Measurements from ENCODE around the gene TACO1.

TACO1 gene

DNA sequence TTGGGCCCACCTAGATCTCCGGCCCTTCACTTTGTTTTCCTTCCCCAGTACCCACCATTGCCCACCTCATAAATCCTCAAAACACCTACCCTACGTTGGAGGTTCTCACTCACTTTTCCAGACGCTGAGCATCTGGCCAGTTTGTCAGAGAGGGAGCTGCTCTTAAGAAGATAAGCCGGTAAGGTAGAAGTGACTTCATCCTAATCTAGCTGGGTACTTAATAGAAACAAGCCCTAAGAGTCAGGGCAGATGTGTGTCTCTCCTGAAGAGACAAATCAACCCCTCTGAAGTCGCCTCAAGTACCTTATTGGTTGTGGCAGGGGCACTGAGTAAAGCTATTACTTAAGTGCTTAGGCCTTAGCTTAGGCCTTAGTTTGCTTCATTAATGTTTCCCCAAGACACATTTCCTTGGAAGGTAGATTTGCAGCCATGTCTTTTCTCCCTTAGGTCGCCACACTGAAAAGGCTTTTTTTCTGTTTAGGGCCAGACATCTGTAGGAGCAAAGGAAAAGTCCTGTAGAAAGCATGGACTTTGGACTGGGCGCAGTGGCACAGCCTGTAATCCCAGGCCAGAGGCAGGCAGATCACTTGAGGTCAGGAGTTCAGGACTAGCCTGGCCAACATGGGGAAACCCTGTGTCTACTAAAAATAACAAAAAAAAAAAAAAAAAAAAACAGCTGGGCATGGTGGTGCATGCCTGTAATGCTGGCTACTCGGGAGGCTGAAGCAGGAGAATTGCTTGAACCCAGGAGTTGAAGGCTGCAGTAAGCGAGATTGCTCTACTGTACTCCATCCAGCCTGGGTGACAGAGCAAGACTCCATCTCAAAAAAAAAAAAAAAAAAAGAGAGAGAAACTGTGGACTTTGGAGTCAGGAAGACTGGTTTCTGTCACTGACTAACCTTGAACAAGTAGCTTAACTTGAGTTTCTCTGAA, 1.0 kb downstream of the TACO1 start:
- peak; percentile 18 for DNase-seq (ENCODE audit: low spot score)

DNA sequence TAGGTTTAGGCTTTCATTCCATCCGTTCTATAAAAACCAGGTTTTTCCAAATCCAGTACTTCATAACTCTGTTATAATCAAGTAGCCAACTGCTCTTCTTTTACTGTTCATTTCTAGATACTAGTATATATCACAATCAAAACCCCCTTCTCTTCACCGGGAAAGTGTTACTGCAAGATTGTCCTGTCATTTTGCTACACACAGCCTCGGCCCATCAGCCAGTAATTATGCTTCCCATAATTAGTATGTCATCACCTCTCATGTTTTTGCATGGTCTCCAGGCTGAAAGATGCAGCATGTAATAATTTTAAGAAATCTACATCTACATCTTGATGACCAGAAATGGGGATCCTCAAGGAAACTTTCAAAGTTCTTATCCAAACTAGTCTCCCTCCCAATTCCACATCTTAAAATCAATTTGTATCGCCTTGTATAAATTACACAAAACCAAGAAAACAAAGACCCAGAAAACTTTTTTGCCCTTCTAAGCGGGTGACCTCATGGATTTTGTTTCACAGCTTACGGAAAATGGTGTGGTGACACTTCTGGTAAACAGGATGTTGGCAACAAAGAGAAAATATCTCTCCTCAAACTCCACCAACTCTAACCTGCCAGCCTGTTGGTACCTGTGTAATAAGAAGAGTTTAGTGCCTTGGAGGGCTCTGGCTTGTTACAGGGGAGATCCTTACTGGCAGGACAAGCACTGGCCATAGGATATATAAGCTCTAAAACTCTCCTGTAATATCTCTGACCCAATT, 9.3 kb downstream of the TACO1 start:
- no peak for DNase-seq (ENCODE audit: low spot score)

DNA sequence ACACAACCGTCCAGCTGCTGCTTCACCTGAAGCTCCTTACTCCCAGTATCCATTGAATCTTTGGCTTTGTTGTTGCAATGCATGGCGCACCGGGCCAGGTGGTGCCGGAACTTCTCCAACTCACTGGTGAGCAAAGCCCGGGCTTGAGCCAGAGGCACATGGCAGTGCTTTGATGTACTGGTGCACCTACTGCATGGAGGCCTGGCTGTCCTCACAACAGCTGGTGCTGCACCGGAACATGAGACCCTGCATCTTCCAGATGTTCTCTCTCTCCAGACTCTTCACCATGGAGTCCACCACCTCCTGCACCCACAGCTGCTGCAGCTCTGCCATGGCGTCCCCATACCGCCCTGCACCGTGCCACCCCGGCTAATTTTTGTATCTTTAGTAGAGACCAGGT, 10.2 kb downstream of the TACO1 start:
- DNase-seq (ENCODE audit: low spot score) = no peak

DNA sequence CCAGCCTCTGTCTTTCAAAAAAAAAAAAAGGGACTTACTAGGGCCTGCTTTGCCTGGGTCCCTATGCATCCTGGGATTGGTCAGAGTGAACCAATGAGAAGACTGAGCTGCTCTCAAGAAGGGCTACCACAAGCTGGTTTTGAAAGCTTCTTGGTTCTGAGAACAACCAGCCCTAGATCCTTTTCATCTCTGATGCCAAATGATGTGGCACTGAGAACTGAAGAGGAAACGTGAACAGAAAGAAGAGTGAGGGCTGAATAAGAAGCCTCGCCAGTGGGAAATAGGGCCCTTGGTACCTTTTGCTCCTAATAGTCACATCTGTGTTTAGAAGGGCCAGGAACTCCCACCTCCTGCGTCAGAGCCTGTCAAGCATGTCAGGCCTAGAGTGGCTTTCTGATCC, 10.7 kb downstream of the TACO1 start:
- no peak for DNase-seq (ENCODE audit: low spot score)

DNA sequence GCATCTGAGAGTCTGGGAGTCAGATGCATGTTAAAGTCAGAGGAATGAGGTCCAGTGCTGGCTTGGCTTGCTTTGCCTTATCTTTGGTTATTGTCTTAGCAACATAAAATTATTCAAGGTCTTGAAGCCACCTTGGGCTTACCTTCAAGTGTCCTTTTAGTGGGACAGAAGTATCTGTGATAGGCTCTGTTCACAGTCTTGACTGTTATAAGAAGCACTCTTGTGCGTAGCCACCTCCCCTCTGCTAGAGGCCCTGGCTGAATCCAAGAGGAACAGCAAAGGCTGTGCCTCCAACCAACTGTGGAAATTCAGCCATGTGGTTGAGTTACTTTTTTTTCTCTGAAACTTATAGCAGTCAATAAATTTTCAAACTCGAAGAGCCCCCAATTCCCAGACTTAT, 13.0 kb downstream of the TACO1 start:
- DNase-seq (ENCODE audit: low spot score) = no peak

DNA sequence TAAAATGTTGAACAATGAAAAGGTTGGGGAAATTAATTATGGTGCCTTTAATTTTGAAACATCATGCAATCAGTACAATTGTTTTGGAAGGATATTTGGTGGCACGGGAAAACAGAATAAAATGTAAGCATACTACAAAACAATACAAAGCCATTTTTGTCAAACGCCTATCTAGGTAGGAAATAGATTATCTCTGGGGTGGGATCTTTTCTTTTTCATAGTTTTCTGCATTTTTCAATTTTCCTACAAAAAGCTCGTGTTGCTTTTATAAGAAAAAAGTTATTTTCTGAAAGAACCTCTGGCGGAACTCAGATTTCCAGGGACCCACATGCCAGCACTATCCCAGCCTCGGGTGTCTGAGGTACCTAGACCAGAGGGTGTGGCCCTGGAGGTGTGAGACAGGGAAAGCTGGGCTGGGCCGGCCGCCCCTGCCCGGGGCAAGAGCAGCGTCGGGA, 20.6 kb downstream of the TACO1 start:
- peak; percentile 19 for DNase-seq (ENCODE audit: low spot score)

DNA sequence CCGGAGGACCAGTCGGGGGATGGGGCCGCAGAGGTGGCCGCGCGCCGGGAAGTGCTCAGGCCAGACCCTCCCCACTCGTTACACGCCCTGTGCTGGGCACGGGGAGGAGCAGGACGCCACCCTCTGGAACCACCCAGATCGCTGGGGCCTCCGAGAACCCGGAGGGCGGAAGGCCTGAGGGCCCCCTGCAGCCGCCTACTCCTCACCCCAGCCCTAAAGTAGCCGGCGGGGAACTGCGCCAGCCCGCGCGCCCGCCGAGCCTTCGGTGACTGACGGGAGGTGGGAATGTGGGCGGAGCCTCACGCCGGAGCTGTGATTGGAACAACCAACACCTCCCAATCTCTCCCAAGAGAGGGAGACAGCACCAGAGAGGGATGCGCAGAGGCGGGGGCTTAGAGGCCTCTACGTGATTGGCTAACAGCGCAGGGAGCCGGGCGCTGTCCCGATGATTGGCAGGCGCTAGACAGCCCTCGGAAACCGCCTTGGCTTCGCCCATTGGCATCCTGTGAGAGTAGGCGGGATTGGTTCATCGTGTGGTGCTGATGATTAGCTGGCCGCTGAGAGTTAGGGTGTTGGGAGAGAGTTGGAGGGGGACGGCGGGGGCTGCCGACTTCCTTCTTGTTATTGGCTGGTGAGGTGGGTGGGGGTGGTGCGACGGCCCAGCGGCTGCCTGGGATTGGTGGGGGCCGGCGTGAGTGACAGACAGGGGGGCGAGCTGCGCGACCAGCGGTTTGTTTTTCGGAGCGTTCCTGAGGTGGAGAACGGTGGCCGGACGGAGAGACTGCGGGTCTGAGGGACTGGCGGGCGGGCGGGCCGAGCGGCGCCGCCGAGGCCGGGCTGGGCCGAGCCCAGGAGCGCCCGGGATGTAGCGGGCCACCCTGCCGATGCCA, 21.2 kb downstream of the TACO1 start, which contains the start of gene MAP3K3:
Gene MAP3K3, plus strand, starts transcription at position 734 of the 890 bp plus-strand sequence. CDS start 343 bp downstream, outside the sequence.
- peak; percentile 100 for DNase-seq (ENCODE audit: low spot score)

DNA sequence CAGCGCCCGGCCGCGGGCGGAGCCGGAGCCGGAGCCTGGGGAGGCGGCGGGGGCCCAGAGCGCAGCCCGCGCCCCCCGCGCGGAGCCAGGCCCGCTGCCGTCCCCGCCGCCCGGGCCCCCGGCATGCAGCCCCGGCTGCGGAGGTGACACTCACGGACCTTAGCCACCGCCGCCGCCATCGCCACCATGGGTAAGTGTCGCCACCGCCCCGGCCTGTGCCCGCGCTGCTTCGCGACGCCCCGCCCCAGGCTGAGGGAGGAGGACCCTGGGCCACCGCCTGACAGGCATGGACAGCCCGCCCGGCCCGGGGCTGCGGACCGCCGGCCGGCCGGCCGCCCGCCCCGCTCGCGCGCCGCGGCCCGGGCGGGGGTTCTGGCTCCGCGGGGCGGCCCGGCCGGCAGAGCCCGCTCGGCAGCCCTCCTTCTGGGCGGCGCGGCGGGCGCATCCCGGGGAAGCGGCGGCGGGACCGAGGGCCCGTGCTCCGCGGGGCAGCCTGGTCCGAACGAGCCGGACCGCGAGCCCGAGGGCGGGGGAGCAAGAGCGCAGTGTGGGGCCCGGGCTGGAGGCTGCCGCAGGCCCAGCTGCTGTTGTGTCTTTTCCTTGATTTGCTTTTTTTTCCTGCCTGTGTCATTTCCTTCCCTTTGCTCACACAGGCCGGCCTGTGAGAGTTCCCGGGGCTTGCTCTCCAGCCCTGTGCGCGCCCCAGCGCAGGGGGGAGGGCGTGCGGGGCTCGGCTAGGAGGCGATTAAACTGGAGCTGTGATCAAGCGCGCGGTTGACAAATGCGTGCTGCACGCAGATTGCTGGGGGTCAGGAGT, 22.1 kb downstream of the TACO1 start:
- DNase-seq (ENCODE audit: low spot score) = peak; percentile 73

DNA sequence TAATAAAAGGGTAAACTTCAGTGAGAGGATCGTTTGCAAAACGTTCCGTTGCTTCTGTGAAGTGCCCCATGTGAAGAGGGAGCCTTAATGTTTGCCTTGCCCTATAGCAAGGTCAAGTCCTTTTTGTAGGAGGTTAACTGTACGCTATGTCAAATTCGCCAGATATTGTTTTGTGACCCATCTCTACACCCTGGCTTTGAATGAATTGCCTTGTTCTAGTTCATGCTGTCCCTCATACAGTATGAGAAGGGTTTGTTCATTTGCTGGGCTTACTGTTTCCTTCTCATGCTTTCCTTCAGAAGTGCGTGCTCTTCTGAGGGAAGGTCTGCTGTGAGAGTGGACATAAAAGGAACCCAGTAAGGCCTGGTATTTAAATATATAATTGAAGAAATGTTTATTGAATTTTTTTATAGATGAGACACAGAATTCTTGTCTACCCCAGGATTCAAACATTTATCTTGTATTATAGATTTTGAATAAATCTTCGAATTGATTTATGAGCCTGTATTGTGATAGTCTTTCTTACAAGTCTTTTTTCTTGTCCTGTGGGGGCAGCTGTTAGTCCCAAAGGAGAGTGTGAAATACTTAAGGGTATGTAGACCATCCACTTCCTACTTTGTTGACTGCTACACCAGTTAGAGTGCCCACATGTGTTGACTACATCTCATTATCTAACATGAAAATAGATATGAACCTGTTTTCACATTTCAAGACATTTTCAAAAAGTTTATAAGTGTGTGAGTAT, 23.3 kb downstream of the TACO1 start:
- DNase-seq (ENCODE audit: low spot score) = peak; percentile 39

DNA sequence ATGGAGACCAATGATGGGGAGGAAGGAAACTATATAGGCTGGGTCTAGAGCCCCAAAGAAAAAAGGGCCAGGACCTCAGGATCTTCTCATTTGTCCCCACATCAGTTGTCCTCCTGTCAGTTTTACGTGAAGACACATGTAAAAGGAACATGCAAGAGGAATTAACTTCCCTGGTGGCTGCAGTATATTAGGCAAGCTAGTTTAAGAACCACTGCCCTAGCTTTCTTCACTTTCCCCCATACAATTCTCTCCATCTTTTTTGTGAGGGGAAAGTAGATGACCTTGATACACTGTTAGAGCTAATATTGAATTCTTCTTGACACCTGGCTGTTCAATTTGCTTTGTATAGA, 23.8 kb downstream of the TACO1 start:
- DNase-seq (ENCODE audit: low spot score) = peak; percentile 25

DNA sequence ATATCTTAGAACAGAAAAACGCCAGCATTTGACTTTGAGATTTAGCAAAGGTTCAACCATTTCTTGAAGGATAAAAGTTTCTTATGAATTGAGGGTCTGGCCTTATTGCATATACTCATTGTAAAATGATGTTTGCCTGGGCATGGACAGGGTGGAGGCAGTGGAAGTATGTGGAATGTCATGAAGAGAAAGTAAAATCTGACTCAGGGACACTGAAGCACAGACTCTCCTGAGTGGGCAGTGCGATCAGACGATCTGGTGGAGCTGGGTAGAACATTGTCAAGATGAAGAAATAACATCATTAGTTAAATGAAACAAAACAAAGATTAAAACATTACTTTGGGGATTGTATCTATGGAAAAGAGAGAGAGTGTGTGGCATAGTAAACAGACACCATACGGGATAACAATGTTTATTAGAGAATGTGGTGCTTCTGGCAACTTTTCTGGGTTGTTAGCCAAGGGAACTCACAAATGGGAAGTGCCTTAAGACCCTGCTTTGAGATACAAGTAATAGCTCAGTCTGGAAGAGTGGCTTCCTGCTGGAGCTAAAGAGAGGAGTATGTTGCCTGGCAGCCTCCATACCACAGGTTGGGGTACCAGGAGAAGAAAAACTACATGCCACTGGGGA, 26.0 kb downstream of the TACO1 start:
- no peak for DNase-seq (ENCODE audit: low spot score)

DNA sequence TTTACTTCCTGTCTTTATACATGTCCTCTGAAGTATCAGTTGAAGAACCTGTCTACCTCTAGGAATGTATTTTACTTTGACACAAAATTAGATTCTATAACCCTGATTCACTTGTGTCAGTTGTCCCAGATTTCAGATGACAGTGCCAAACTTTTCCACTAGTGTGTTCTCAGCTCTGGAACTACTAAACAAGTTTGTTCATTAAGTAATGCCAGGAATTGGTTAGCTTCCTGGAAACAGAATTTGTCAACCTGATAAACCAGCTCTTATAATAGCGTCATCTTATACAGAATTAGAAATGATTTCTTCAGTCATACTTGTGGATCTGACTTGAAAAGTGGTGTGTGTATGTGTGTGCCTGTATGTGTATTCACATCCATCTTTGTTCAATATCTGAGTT, 28.9 kb downstream of the TACO1 start:
- no peak for DNase-seq (ENCODE audit: low spot score)

DNA sequence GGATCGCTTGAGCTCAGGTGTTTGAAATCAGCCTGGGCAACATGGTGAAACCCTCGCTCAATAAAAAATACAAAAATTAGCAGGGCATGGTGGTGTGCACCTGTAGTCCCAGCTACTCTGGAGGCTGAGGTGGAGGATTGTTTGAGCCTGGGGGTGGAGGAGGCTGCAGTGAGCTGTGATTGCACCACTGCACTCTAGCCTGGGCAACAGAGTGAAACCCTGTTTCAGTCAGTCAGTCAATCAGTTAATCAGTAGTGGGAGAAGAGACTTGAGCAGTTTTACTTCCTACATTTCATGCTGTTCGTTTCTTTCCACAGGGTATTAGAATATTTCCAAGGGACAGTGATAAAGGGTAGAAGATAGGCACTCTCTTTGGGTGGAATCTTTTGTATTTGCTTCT, 30.4 kb downstream of the TACO1 start:
- DNase-seq (ENCODE audit: low spot score) = no peak

DNA sequence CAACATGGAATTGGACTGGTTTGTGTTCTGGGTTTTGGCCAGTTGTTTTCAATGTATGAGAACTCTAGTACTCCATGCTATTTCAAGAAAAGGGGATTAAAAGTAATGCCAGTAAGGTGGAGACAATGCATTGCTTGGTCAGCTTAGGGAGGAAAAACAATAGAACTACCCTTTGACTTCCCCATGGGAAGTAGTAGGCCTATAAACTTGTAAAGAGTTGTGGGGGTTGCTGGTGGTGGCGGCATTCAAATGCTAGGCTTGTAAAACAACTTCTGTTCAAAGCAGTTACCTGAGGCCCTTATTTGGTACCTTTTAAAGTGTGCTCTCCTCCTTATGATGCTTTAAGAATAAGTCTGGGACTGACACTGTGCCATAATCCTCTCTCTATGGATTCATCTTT, 30.9 kb downstream of the TACO1 start:
- no peak for DNase-seq (ENCODE audit: low spot score)

DNA sequence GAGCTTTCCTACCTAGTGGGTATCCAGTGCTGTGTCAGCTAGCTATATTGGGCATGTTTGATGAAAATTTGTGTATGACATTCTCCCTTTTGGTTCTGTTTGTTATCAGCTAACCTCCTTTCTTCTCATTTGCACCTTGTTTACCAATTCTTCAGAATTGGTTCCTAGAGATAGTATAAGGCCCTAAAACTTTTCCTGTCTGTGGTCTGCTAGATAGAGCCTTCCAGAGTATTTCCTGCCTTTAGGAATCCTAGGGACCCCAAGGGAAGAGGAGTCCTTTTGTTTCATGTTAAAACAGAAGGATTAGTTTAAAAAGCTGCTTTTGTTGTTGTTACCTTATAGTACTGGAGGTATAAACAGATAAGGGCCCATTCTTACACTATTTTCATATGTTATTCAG, 33.0 kb downstream of the TACO1 start:
- DNase-seq (ENCODE audit: low spot score) = no peak

DNA sequence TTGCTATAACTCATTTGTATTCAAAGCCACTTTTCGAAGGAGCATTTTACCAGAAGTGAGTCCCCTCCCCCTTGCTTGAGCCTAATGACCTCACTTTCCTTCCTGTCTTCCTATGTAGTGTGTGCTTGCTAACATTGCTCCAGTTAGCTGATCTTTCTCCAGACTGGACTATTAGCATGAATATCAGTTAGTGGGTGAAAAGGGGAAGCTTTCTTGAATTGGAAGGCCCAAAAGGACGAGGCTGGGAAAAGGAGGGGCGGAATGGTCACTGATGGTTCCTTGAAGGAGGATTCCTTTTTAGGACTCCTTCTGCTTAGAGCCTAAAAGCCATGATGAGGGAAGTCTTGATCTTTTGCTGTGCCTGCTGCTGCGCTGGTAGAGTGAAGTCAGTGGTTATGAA, 33.5 kb downstream of the TACO1 start:
- DNase-seq (ENCODE audit: low spot score) = no peak

DNA sequence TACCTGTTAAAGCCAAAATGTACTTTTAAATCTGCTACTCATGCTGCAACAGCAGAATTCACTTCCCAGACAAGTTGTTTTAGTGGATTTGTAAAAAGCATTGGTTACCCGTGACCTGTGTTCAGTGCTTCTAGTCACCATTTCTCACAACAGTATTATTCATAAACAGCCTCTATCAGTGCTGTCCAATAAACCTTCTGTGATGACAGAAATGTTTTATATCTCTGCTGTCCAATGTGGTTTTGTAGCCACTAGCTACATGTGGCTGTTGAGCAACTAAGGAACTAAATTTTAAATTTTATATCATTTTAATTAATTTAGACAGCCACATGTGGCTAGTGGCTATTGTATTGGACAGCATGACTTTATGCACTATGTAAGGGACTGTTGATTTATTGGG, 34.1 kb downstream of the TACO1 start:
- no peak for DNase-seq (ENCODE audit: low spot score)

DNA sequence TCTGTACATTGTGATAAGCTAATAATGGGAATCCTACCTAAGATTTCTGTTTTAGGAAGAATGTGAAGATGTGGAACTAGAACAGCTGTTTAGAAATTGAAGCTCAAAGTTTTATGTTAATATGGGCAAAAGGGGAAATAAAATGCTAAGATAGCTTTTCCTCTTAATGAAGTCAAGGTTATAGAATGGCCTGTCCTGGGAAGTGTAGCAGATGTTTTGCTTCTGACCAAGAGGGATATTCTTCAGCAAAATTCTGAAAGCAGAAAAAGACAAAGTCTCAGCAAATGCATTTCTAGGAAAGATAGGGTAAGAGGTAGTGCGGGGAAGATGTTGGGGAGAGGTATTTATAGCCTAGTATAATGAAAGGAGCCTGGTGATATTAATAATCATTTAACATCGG, 34.6 kb downstream of the TACO1 start:
- DNase-seq (ENCODE audit: low spot score) = no peak

DNA sequence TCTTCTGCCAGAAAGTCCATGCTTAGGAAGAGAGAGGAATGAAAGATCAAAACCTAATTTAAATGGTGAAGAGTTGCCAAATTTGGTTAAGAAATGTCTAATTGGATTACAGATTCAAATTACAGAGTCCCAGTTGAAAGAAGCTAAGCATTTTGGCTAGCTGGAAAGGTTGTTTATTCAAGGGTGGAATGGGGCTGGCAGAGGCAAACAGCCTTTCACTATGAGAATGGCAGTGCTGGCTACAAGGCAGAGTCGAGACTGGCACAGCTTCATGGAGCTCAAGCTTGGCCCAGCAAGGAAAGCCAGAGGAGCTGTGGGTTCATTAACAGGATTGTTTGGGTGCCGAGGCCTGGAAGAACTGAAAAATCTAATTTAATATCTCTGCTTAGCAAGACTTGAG, 35.1 kb downstream of the TACO1 start:
- DNase-seq (ENCODE audit: low spot score) = no peak

DNA sequence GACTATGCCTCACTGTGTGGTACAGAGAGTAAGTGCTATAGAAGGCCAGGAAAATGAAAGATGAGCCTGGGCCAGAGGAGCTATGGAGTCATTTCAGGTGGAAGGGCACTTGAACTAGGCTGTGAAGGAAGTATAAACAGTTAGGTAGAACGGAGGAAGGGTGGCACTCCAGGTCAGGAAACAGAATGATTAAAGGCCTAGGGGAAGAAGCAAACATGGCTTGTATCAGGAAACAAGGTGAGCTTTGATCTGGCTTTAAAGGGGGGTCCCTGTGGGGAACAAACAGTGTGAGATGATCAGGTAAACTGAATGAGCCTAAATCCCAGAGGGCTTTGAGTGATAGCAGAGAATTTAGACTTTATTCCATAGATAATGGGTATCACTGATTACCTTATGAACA, 38.4 kb downstream of the TACO1 start:
- DNase-seq (ENCODE audit: low spot score) = no peak

Measured in NAMALWA (cell line).